ENCODE data around the gene IL11.
"Not testable (repeated sequence)": the region's sequence is repeated elsewhere in the genome, so short reads cannot be mapped to it uniquely, and the experiment has no call there.

IL11 gene

DNA sequence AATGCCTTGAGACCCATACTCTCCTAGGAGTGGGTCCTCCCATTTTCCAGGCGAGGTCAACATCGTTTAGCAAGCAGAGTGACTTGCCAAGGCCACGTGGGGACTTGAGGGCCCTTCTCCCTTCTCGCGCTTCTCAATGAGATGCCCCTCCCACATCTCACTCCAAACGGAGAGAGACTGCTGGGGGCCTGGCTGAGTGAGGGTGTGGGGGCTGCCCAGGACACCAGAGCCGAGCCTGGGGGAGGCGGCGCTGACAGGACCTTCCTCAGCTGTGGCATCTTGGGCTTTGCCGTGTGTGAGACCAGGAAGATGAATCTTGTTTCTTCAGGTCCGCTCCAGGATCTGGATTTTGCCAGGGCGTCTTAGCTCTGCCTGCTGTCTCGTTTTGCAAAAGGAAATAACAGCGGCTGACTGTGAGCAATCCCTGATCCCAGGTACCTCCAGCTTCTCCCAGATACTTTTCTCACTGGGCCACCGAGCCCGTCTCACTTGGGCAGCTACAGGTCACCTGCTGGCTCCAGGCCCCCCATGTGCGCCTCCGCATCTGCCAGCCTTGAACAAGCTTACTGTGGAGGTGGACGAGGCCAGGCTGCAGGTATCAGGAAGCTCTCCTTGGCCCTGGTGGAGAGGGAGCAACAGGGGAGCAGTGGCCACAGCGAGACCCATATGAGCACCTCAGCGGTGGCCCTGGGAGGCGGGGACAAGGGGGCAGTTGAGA lies 21.8 kb downstream of the IL11 start:
- DNase-seq: no peak

DNA sequence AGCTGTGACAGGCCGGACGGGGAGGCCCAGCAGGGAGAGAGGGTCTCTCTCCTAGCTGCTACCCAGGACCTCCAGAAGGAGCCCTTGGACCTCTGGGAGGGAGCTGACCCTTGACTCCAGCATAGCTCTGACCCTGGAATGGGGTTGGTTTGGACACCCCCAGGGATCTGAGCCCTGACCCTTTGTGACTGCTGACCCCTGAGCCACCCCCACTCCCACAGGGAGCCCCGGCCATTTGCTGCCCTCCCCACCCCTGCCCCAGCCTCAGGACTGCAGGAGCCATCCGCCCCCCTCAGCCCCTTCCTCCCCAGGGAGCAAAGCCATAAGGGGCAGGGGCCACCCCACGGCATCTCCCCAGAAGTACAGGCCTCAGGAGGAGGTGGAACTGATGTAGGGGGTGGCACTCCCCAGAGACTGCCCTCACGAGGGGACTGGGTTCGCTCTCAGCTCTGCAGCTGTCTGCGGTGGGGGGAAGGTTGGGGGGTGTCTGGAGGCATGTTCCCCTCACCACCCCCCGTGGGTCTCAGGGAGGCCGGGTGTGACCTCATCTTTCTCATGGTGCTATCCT lies 22.7 kb downstream of the IL11 start:
- no peak for DNase-seq

- DNase-seq: no peak
These were observed 23.4 kb downstream of the IL11 start for GRCh38 chr19:55346725-55347441.

GRCh38 chr19:55345818-55346724 lies 24.2 kb downstream of the IL11 start:
- no peak for DNase-seq

DNA sequence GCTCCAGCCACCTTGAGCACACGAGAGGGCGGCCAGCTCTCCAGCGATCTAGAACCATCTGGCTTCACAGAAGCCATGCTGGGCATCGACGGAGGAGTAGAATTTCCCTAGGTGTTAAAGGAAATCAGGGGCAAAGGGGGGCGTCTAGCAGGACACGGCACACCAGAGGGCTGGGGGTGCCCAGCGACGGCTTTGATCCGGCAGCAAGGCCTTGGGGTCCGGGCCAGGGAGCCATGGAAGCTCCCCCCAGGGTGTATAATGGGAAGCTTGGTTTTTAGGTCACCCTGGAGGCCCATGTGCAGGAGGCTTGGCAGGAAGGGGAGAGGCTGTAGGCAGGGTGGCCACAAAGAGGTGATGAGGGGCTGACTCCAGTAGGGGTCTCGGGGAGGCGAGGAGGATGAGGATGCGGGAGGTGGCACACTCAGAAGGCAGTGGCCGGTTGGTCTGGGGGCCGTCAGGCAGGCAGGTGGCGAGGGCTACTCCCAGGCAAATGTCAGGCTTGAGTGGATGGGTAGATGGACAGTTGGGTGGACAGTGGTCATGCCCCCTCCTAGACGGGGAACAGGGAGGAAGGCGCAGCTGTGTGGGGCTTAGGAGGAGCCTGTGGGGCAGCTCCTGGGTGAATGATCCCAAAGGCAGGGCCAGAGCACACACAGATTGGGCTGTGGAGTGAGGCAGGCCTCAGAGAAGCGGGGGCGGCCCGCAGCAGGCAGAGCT lies 25.0 kb downstream of the IL11 start:
- no peak for DNase-seq

GRCh38 chr19:55344444-55344843 lies 25.8 kb downstream of the IL11 start:
- DNase-seq: no peak

- no peak for DNase-seq
These were observed 28.4 kb downstream of the IL11 start for GRCh38 chr19:55341595-55342531.

GRCh38 chr19:55341171-55341588 lies 29.1 kb downstream of the IL11 start:
- DNase-seq: no peak

GRCh38 chr19:55340784-55341147 lies 29.5 kb downstream of the IL11 start:
- DNase-seq: no peak

DNA sequence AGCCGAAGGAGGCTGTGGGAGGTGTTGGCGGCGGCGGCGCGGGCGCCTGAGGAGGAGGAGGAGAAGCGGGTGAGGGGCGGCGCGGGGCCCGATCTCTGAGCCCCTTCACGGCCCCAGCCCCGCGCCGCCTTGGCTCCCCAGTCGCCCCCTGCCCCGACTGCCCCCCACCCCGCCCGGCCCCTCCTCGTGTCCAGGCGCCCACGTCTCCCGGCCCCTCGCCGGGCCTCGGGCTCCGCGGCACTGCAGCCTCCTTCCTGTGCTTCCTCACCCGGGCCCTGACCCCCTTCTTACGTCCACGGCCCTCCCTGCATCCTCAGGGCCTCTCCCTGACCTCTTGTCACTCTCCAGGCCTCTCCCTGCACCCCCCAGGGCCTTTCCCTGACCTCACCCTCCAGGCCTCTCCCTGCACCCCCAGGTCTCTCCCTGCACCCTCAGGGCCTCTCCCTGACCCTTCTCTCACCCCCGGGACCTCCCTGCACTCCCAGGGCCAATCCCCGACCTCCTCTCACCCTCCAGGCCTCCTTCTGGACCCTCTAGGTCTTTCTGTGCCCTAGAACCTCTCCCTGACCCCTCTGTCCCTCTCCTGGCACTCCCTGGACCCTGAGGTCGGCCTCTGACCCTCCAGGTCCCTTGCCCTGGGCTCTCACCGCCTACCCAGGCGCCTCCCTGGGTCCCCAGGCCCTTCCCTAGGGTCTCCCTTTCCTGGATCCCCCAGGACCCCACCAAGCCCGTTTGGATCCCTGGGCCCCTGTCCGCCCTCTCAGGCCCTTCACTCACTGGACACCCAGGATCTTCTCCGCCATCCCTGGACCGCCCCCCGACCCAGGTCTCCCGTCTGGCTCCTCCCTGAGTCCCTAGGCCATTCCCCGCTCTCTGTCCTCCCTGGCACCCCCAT lies 30.1 kb downstream of the IL11 start:
- no peak for DNase-seq

GRCh38 chr19:55339105-55339888 lies 31.0 kb downstream of the IL11 start, which contains the start of gene KMT5C:
TSS of gene KMT5C (plus strand) at chr19:55339876. CDS start at chr19:55341937, 2,061 bp downstream.
- DNase-seq: peak; percentile 100

- DNase-seq: no peak
These were observed 34.2 kb downstream of the IL11 start for GRCh38 chr19:55336101-55336500.

DNA sequence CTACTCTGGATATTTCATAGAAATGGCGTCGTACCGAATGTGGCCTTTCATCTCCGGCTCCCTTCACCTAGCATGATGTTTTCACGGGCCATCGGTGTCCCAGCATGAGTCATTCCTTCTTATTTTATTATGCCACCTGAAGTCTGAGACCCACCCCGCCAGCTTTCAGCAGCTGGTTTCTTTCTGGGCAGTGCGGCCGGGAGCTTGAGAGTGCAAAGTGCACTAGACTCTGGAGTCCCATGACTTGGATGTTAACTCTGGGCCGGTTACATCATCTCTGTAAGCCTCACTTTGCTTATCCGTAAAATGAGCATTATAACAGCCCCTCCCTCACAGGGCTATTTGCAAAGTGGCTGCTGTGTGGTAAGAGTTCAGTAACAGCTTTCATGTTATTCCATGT lies 36.4 kb downstream of the IL11 start:
- no peak for DNase-seq

DNA sequence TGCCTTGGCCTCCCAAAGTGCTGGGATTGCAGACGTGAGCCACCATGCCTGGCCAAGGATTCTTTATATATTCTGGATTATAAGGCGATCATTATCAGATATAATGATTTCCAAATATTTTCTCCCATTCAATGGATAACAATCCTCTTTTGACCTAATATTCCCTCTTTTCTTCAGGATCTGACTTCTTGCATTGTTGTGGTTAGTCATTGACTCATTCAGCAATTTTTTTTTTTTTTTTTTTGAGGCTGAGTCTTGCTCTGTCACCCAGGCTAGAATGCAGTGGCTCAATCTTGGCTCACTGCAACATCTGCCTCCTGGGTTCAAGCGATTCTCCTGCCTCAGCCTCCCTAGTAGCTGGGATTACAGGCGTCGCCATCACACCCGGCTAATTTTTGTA lies 40.5 kb downstream of the IL11 start:
- not testable (repeated sequence) for DNase-seq

DNA sequence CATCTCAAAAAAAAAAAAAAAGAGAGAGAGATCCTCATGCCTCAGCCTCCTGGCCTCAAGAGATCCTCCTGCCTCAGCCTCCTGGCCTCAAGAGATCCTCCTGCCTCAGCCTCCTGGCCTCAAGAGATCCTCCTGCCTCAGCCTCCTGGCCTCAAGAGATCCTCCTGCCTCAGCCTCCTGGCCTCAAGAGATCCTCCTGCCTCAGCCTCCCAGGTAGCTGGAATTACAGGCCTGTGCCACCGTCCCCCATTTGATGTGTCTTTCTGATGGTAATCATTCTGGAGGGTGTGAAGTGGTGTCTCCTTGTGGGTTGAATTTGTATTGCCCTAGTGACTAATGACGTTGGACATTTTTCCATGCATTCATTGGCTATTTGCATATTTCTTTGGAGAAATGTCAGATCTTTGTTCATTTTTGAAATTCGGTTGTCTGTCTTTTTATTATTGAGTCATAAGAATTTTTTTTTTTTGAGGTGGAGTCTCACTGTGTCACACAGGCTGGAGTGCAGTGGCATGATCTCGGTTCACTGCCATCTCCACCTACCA lies 41.4 kb downstream of the IL11 start:
- not testable (repeated sequence) for DNase-seq

GRCh38 chr19:55325172-55325571 lies 45.1 kb downstream of the IL11 start, which contains the start of gene TMEM150B:
TSS of gene TMEM150B (minus strand) at chr19:55325341. CDS start at chr19:55321036, 4,305 bp downstream.
- no peak for DNase-seq

DNA sequence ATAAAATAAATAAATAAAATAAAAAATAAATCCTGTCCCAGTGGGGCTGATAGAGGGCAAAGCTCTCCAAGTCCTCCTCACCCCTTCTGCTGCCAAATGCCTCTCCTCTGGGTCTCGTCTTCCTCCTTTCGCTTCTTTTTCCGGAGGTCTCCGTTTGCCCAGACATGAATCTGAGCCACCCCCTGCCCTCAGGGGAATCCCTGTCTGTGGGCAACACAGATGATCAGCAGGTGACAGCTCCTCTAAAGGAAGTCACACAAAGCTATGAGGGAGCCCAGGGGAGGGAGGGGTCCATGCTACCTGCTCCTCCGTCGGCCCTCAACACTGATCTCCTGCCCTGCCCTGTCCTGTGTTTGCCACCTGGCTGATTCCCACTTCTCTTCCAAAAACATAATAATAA lies 45.6 kb downstream of the IL11 start:
- no peak for DNase-seq

DNA sequence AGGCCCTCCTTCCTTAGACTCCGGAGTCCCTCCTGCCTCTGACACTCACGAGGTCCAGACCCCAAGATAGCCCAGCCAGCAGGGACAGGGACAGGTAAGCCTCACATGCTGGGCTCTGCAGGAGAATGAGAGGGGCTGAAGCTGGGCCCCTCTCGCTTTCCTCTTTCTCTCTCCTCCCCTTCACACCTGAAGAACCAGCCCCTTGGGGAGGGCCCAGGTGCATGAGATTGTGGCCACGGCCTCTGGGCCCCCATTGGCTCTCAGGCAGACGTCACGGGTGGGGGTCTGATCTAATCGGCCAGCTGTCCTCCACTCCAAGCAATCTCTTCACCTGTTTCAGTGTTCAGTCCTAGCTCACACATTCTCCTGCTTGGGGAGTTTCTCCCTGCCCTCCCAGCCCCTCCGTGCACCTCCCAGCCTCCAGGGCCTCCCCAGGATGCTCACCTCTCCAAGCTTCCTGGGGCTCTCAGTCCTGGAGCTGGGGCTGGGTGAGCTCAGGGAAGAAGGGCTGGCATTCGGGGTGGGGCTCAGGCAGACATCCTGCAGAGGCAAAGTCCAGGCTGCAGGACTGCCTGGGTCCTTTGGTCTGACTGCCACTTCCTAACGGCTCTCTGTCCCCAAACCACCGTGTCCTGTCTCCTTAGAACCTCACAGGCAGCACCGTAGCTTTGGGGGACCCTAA lies 47.9 kb downstream of the IL11 start:
- DNase-seq: no peak

Measured in SIG-M5 (cell line).